ENCODE results near the gene ZSCAN22. TPM values are rescaled to one million over a fixed set of nuclear protein-coding genes. Genes with fewer than 3 reads are reported as not detected.

ZSCAN22 gene
- total RNA-seq, 1 experiment from 2014 or later, result 4.3 TPM

- no peaks in the 10 kb centered on the region for H3K9me3 Mint-ChIP-seq (ENCODE audit: unreplicated experiment)
- H3K4me1 Mint-ChIP-seq (ENCODE audit: low read depth, unreplicated experiment), result peaks cover 12% of the 10 kb centered on the region
- CTCF ChIA-PET, result no interaction called here
- H3K4me3 Mint-ChIP-seq (ENCODE audit: unreplicated experiment), result peak overlapping the region; percentile 85
- Histone ChIP-seq H3K4me1 (peaks cover 18% of the 10 kb centered on the region), H3K27me3 (replicated peaks; ENCODE audit: control insufficient read depth, insufficient read depth, low read length) (no peaks in the 10 kb centered on the region), H3K36me3 (ENCODE audit: control insufficient read depth, insufficient read depth, low read length) (peaks cover 1% of the 10 kb centered on the region; the same call in 1 of the 2 replicates), H3K9me3 (no peaks in the 10 kb centered on the region), H3K4me3 (ENCODE audit: low read depth, low read length) (peak overlapping the region; percentile 79)
- no peaks in the 10 kb centered on the region for H3K27me3 Mint-ChIP-seq (ENCODE audit: insufficient read depth, unreplicated experiment)
- intact Hi-C loops (cut with micrococcal nuclease; ENCODE audit: unreplicated experiment), result loop anchor here (2.0 kb wide), 2 partner anchors 113 to 133 kb away; partner anchors contain the start of gene ZBTB45
- no peak for TF ChIP-seq CTCF (IDR thresholded peaks at IDR 0.05; ENCODE audit: insufficient read depth in 1 of 2, low read depth in 1 of 2, low read length in 1 of 2, severe bottlenecking in 1 of 2, unreplicated experiment in 1 of 2)
- peak overlapping the region; percentile 96 for H3K27ac Mint-ChIP-seq (ENCODE audit: unreplicated experiment)
- peaks cover 58% of the 10 kb centered on the region for H3K36me3 Mint-ChIP-seq (ENCODE audit: insufficient read depth, unreplicated experiment)
- TSS peak; percentile 72 for BruUV-seq (replicated peaks)
- DNase-seq, result no peak
- POLR2A ChIA-PET, result interaction anchor here (0.6 to 1.0 kb wide), 2 partner anchors 23 to 81 kb away, joined by 3 to 6 read pairs; partner anchors contain the start of gene ZNF497
These were observed 59.2 kb downstream of the ZSCAN22 start for GRCh38 chr19:58385891-58386575.

GRCh38 chr19:58386576-58387337, 60.0 kb downstream of the ZSCAN22 start, which contains the start of gene RPS5:
RPS5 (plus strand) TSS chr19:58387269; CDS start chr19:58388138, 869 bp downstream.
- H3K27me3 Mint-ChIP-seq (ENCODE audit: insufficient read depth, unreplicated experiment), result no peaks in the 10 kb centered on the region

More at GRCh38 chr19:58386576-58387337, 60.0 kb downstream of the ZSCAN22 start, which contains the start of gene RPS5:
- Mint-ChIP-seq H3K36me3 (ENCODE audit: insufficient read depth, unreplicated experiment) (peaks cover 61% of the 10 kb centered on the region), H3K9me3 (ENCODE audit: unreplicated experiment) (no peaks in the 10 kb centered on the region), H3K4me3 (ENCODE audit: unreplicated experiment) (peak within 1 kb of the TSS; percentile 85), H3K27ac (ENCODE audit: unreplicated experiment) (peak within 1 kb of the TSS; percentile 96), H3K4me1 (ENCODE audit: low read depth, unreplicated experiment) (peaks cover 12% of the 10 kb centered on the region)
- BruUV-seq (replicated peaks), result no TSS peak
- Histone ChIP-seq H3K4me3 (ENCODE audit: low read depth, low read length) (peak within 1 kb of the TSS; percentile 79), H3K4me1 (peaks cover 18% of the 10 kb centered on the region), H3K9me3 (no peaks in the 10 kb centered on the region), H3K36me3 (ENCODE audit: control insufficient read depth, insufficient read depth, low read length) (peaks cover 1% of the 10 kb centered on the region; the same call in 1 of the 2 replicates), H3K27me3 (replicated peaks; ENCODE audit: control insufficient read depth, insufficient read depth, low read length) (no peaks in the 10 kb centered on the region)
- POLR2A ChIA-PET, result interaction anchor here (1.0 kb wide), 1 partner anchor 24 kb away, joined by 6 read pairs; the partner anchor contains the start of gene ZNF497
- intact Hi-C loops (cut with micrococcal nuclease; ENCODE audit: unreplicated experiment), result loop anchor here (1.0 to 2.0 kb wide), 3 partner anchors 112 to 158 kb away; partner anchors contain the start of genes TRIM28 and ZBTB45
- DNase-seq, result peak; percentile 97 to 98
- no peak for TF ChIP-seq CTCF (IDR thresholded peaks at IDR 0.05; ENCODE audit: insufficient read depth in 1 of 2, low read depth in 1 of 2, low read length in 1 of 2, severe bottlenecking in 1 of 2, unreplicated experiment in 1 of 2)
- CTCF ChIA-PET, result interaction anchor here (0.8 kb wide), 1 partner anchor 76 kb away, joined by 3 read pairs; no protein-coding TSS in a partner anchor

Data from Caco-2 (cell line).